Fibroblast of villous mesenchyme (primary cell): ENCODE data around the gene FAM184A. TPM values are rescaled to one million over a fixed set of nuclear protein-coding genes. Genes with fewer than 3 reads are reported as not detected.

Source experiments
- DNase-seq: peaks from one replicate; pipeline ENCODE4 v3.0.0-alpha.2; 2010; ENCODE audit warnings: low read depth
- H3K4me3 ChIP-seq: 2 replicates; pipeline ENCODE4 v1.5.1; 2011; ENCODE audit warnings: low read depth, mild to moderate bottlenecking, low read length
- total RNA-seq: library from RNA; depleted of rRNA; stranded (reverse); fragments of >200 nt; gene quantifications from 2 replicates; pipeline ENCODE4 v1.2.3, GENCODE V29; 2012
- TF ChIP-seq, protein P1 (sequence below): IDR thresholded peaks from 2 replicates; pipeline ENCODE4 v1.5.1; 2012; ENCODE audit warnings: low read depth, mild to moderate bottlenecking, low read length; ENCODE audit not compliant: insufficient read depth

Gene FAM184A
- total RNA-seq, 1 donor = under 0.01 TPM

GRCh38 chr6:118959903-118960302, 118.6 kb downstream of the FAM184A start:
- no peak for DNase-seq
- TF ChIP-seq, protein P1, sequence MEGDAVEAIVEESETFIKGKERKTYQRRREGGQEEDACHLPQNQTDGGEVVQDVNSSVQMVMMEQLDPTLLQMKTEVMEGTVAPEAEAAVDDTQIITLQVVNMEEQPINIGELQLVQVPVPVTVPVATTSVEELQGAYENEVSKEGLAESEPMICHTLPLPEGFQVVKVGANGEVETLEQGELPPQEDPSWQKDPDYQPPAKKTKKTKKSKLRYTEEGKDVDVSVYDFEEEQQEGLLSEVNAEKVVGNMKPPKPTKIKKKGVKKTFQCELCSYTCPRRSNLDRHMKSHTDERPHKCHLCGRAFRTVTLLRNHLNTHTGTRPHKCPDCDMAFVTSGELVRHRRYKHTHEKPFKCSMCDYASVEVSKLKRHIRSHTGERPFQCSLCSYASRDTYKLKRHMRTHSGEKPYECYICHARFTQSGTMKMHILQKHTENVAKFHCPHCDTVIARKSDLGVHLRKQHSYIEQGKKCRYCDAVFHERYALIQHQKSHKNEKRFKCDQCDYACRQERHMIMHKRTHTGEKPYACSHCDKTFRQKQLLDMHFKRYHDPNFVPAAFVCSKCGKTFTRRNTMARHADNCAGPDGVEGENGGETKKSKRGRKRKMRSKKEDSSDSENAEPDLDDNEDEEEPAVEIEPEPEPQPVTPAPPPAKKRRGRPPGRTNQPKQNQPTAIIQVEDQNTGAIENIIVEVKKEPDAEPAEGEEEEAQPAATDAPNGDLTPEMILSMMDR = no peak
- no peak overlapping the region for H3K4me3 ChIP-seq

GRCh38 chr6:118953391-118953790, 125.1 kb downstream of the FAM184A start:
- TF ChIP-seq, protein P1 = no peak
- DNase-seq = no peak
- no peak overlapping the region for H3K4me3 ChIP-seq

DNA sequence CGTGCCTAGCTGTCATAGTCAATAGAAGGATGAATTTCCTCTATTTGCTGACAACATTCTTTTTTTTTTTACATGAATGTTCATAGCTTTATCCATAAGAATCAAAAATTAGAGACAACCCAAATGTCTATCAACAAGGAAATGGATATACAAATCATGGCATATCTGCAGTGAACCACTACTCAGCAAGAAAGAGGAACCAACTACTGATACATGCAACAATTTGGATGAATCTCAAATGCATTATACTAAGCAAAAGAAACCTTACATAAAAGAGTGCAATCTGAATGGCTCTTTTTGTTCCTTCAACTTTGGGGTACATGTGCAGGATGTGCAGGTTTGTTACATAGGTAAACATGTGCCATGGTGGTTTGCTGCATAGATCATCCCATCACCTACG, 125.8 kb downstream of the FAM184A start:
- no peak for DNase-seq
- TF ChIP-seq, protein P1 = no peak
- H3K4me3 ChIP-seq = no peak overlapping the region

DNA sequence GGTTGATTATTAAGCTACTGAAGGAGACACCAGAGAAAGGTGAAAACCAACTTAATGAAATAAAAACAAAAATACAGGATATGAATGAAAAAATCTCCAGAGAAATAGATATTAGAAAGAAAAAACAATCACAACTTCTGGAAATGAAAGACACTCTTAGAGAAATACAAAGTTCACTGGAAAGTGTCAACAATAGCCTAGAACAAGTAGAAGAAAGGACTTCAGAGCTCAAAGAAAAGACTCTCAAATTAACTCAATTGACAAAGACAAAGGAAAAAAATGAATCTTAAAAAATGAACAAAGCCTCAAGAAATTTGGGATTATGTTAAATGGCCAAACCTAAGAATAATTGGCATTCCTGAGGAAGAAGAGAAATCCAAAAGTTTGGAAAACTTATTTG, 133.2 kb downstream of the FAM184A start:
- H3K4me3 ChIP-seq = no peak overlapping the region
- TF ChIP-seq, protein P1 = no peak
- DNase-seq = no peak

DNA sequence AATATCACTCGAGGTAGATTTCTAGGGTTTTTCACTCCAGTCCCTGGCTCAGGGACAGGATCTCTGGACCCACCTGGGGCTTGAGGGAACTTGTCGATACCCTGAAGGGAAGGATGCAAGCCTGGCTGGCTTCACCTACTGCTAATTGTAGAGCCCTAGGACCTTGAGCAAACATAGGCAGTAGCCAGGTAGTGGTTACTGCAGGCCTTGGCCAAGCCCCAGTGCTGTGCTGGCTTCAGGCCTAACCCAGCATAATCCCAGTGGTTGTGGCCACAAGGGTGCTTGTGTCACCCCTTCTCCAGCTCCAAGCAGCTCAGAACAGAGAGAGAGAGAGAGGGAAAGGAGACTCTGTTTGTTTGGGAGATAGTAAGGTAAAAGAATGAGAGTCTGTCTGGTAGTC, 137.7 kb downstream of the FAM184A start:
- no peak overlapping the region for H3K4me3 ChIP-seq
- DNase-seq = no peak
- TF ChIP-seq, protein P1 = no peak

DNA sequence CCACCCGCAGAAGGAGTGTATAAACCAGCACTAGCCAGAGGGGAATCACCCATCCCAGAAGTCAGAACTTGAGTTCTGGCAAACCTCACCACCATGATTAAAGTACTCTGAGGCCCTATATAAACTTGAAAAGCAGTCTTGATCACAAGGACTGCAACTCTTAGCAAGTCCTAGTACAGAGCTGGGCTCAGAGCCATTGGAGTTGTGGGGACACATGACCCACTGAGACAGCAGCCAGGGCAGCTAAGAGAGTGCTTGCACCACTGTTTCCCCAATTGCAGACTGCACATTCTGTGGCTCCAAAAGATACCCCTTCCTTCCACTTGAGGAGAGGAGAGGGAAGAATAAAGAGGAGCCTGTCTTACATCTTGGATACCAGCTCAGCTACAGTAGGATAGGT, 138.8 kb downstream of the FAM184A start:
- DNase-seq = no peak
- TF ChIP-seq, protein P1 = no peak

GRCh38 chr6:118935978-118936703, 142.3 kb downstream of the FAM184A start:
- no peak overlapping the region for H3K4me3 ChIP-seq
- DNase-seq = no peak
- TF ChIP-seq, protein P1 = no peak

More for the DNA sequence above, 138.8 kb downstream of the FAM184A start:
- H3K4me3 ChIP-seq = no peak overlapping the region
